ENCODE data around the gene C10orf143.

DNA sequence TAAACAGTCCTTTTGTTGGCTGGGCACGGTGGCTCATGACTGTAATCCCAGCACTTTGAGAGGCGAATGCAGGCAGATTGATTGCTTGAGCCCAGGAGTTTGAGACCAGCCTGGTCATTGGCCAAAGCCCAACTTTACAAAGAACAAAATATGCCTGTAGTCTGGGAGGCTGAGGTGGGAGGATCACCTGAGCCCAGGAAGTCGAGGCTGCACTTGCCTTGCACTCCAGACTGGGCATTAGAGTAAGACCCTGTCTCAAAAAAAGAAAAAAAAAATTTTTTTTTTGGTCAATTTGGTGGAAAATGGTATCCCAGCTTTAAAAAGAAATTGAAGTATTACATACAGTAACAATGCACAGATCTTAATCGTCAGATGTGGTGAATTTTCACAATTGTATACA is 30.4 kb upstream of the C10orf143 start:
- no peak for TF ChIP-seq POLR2A (IDR thresholded peaks at IDR 0.05)
- TF ChIP-seq, protein P1, sequence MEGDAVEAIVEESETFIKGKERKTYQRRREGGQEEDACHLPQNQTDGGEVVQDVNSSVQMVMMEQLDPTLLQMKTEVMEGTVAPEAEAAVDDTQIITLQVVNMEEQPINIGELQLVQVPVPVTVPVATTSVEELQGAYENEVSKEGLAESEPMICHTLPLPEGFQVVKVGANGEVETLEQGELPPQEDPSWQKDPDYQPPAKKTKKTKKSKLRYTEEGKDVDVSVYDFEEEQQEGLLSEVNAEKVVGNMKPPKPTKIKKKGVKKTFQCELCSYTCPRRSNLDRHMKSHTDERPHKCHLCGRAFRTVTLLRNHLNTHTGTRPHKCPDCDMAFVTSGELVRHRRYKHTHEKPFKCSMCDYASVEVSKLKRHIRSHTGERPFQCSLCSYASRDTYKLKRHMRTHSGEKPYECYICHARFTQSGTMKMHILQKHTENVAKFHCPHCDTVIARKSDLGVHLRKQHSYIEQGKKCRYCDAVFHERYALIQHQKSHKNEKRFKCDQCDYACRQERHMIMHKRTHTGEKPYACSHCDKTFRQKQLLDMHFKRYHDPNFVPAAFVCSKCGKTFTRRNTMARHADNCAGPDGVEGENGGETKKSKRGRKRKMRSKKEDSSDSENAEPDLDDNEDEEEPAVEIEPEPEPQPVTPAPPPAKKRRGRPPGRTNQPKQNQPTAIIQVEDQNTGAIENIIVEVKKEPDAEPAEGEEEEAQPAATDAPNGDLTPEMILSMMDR (IDR thresholded peaks at IDR 0.05), result no peak

Measured in Peyer's patch (tissue), 4 donors.